Epithelial cell of proximal tubule (primary cell): ENCODE data around the gene SPOCD1. TPM values are rescaled to one million over a fixed set of nuclear protein-coding genes. Genes with fewer than 3 reads are reported as not detected.

Source experiments
- DNase-seq: peaks from one replicate; pipeline ENCODE4 v3.0.0-alpha.2; 2011; ENCODE audit warnings: low read depth
- H3K4me3 ChIP-seq: 2 replicates; pipeline ENCODE4 v1.5.1; 2011; ENCODE audit warnings: low read depth, mild to moderate bottlenecking, low read length
- total RNA-seq: library from RNA; depleted of rRNA; stranded (reverse); fragments of >200 nt; gene quantifications from 2 replicates; pipeline ENCODE4 v1.2.3, GENCODE V29; 2015
- TF ChIP-seq, protein P1 (sequence below): conservative IDR thresholded peaks from 2 replicates; pipeline ENCODE4 v1.5.1; 2012; ENCODE audit warnings: low read depth, mild to moderate bottlenecking, low read length

The SPOCD1 gene
- total RNA-seq, 1 donor from 2014 or later = 18.4 TPM

DNA sequence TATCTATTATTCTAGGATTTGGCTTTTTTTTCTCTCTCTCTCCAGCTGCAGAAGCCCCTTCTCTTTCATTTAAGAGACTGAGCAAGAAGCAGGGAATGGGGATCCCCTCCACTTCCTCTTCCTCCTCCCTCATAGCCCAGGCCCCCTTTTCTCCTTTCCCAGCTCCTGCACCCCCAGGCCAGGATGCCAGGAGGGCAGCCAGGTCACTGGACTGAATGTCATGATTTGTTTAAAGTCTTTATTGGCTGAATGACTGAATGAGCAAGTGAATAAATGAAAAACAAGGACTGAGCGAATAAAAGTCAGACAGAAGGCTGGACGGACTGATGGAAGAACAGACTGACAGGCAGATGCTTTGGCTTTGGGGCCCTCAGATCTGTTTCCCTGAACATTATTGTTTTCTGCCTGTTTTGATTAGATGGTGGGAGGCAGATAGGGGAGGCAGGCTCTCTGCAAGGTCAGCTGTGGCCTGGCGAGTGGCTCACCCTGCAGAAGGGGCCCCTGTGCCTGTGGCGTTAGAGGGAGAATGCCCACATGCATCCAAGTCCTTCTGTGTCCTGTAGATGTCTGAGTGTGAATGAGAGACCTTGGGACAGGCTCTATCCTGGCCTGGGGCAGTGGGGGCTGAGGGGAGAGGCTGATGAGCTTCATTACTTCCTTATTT lies 31.3 kb downstream of the SPOCD1 start:
- TF ChIP-seq, protein P1, sequence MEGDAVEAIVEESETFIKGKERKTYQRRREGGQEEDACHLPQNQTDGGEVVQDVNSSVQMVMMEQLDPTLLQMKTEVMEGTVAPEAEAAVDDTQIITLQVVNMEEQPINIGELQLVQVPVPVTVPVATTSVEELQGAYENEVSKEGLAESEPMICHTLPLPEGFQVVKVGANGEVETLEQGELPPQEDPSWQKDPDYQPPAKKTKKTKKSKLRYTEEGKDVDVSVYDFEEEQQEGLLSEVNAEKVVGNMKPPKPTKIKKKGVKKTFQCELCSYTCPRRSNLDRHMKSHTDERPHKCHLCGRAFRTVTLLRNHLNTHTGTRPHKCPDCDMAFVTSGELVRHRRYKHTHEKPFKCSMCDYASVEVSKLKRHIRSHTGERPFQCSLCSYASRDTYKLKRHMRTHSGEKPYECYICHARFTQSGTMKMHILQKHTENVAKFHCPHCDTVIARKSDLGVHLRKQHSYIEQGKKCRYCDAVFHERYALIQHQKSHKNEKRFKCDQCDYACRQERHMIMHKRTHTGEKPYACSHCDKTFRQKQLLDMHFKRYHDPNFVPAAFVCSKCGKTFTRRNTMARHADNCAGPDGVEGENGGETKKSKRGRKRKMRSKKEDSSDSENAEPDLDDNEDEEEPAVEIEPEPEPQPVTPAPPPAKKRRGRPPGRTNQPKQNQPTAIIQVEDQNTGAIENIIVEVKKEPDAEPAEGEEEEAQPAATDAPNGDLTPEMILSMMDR = no peak
- H3K4me3 ChIP-seq = no peak overlapping the region
- no peak for DNase-seq

DNA sequence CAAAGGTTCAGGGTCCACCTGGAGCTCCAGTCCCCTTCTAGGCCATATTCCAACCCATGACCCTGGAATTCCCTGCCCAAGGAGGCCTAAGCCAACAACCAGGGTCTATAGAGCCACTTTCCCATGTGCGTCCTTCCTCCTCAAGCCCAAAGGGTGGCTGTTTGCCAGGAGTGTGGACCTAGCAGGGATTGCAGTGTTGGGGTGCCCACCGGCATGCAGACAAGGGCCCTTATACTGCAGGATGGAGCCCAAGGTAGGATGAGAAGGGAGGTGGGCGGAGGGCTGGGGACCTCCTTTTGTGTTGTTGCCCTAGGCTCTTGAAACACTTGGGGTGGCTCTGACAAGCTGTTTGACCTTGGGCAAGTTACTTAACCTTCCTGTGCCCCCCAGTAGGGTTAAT lies 32.0 kb downstream of the SPOCD1 start:
- no peak overlapping the region for H3K4me3 ChIP-seq
- DNase-seq = no peak
- TF ChIP-seq, protein P1 = no peak

DNA sequence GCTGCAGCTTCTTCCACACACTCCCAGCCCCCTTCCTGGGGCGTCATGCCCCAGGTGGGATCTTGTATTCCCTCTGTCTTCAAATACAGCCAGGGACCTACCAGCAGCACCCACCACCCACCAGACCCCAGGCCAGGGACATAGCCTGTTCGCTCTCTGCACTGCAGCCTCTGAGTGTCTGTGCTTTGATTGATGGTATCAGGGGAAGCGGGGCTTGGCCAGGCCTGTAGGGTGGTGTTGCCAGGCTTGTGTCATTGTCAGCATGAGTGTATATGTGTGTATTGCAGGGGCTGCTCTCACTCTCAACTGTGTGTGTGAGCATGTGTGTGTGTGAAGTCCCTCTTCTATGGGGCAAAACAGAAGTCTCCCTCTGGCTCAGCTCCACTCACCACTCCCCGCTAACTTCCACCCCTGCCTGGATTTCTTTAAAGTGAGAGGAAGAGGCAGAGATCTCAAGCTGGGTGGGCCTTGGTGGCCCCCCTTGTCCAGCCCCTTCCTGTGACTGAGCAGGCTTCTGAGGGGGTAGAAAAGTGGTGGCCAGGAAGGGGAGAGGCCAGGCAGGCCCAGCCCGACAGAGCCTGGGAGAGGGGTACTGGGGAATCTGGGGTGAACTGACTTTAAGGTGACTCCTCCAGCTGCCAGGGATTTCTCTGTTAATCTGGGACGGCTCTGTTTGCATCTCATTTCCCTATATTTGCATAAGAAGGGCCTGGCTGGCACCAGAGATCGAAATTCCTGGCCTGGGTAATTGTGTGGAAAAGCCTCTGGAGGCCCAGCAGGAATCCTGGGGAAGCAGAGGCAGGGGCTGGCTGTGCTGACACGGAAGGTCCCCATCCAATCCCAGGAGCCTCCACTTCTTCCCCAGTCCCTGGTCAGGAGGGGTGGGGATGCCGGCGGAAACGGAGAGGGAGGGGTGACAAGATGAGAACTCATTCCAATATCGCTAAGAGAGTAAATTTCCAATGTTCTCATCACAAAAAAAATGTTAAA lies 33.1 kb downstream of the SPOCD1 start:
- H3K4me3 ChIP-seq = no peak overlapping the region
- DNase-seq = no peak
- TF ChIP-seq, protein P1 = no peak

DNA sequence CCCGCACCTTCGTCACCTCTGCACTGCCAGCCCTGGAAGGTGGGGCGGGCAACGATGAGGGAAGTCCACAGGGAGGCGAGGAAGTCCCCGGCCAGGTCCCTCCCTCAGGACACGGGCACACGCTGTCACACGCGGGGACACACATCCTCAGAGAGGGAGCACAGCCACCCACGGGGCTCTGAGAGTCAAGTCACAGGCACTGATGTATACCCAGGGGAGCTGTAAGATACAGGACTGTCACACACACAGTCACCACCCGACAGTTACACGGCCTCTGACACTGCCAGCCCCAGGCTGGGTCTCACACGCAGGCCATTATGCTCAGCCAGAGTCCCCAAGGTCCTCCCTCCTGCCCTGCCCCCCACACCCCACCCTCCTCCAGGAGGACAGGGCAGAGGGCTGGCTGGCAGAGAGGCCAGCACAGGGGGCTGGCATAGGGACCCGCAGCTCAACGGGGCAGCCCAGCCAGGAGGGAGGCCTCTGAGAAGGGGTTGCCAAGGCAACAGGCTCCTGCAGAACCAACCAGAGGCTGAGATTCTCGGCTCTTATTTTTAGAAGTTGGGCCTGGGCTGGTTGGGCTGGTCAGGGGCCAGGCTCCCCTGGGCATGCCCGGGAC lies 34.0 kb downstream of the SPOCD1 start:
- H3K4me3 ChIP-seq = no peak overlapping the region
- DNase-seq = no peak
- TF ChIP-seq, protein P1 = no peak

GRCh38 chr1:31781138-31781755 lies 34.6 kb downstream of the SPOCD1 start:
- no peak overlapping the region for H3K4me3 ChIP-seq
- TF ChIP-seq, protein P1 = no peak
- DNase-seq = no peak

- H3K4me3 ChIP-seq = no peak overlapping the region
- TF ChIP-seq, protein P1 = no peak
- DNase-seq = no peak
These were observed 35.2 kb downstream of the SPOCD1 start for GRCh38 chr1:31780632-31781031.
